Vagina (tissue), 2 donors: Measurements from ENCODE around the gene ZDHHC11.

Experiments
- POLR2A ChIP-seq, 2 donors: fragments of 450-650 bp; IDR thresholded peaks; one replicate each; pipeline ENCODE4 v1.6.1; 2017; ENCODE audit warnings: antibody characterized with exemption in 2 of 2, mild to moderate bottlenecking in 2 of 2, moderate library complexity in 2 of 2
- POLR2AphosphoS5 ChIP-seq, 2 donors: sonication (generic); formaldehyde crosslinking; IDR thresholded peaks; one replicate each; pipeline ENCODE4 v1.9.0; 2017; ENCODE audit warnings: antibody characterized with exemption in 2 of 2, mild to moderate bottlenecking in 2 of 2, low read depth in 1 of 2; ENCODE audit not compliant: insufficient read depth in 1 of 2
- TF ChIP-seq, protein P1 (sequence below), 3 experiments: fragments of 450-650 bp in 2 of 3; fragments of 200-600 bp in 1 of 3; sonication (generic) in 1 of 3; IDR thresholded peaks; one replicate each; pipeline ENCODE4 v1.5.1; 2017 to 2019; ENCODE audit warnings: antibody characterized with exemption in 3 of 3, mild to moderate bottlenecking in 2 of 3, moderate library complexity in 2 of 3

DNA sequence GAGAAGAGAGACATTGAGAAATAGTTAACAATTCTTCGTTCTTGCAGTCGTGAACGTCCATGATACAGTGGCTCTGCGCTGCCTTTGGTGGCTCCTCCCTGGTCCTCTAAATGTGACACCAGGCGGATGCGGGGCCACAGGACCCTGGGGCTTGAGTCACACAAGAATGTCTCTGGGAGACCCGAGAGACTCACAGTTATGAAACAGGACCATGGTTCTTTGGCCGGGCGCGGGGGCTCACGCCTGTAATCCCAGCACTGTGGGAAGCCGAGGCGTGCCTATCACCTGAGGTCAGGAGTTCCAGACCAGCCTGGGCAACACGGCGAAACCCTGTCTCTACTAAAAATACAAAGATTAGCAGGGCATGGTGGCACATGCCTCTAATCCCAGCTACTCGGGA, 767 bp upstream of the ZDHHC11 start:
- TF ChIP-seq, protein P1, sequence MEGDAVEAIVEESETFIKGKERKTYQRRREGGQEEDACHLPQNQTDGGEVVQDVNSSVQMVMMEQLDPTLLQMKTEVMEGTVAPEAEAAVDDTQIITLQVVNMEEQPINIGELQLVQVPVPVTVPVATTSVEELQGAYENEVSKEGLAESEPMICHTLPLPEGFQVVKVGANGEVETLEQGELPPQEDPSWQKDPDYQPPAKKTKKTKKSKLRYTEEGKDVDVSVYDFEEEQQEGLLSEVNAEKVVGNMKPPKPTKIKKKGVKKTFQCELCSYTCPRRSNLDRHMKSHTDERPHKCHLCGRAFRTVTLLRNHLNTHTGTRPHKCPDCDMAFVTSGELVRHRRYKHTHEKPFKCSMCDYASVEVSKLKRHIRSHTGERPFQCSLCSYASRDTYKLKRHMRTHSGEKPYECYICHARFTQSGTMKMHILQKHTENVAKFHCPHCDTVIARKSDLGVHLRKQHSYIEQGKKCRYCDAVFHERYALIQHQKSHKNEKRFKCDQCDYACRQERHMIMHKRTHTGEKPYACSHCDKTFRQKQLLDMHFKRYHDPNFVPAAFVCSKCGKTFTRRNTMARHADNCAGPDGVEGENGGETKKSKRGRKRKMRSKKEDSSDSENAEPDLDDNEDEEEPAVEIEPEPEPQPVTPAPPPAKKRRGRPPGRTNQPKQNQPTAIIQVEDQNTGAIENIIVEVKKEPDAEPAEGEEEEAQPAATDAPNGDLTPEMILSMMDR (IDR thresholded peaks at IDR 0.05): no peak
- TF ChIP-seq POLR2A (IDR thresholded peaks at IDR 0.05): no peak
- no peak for TF ChIP-seq POLR2AphosphoS5 (IDR thresholded peaks at IDR 0.05; ENCODE audit: insufficient read depth in 1 of 2, low read depth in 1 of 2)
